ENCODE results near the gene USP2.

The USP2 gene

GRCh38 chr11:119317592-119318239 is 63.8 kb downstream of the USP2 start:
- peaks cover 16% of the 10 kb centered on the region for H3K4me1 ChIP-seq
- H3K27me3 ChIP-seq: no peaks in the 10 kb centered on the region
- no peaks in the 10 kb centered on the region for H3K36me3 ChIP-seq
- TF ChIP-seq, protein P1, sequence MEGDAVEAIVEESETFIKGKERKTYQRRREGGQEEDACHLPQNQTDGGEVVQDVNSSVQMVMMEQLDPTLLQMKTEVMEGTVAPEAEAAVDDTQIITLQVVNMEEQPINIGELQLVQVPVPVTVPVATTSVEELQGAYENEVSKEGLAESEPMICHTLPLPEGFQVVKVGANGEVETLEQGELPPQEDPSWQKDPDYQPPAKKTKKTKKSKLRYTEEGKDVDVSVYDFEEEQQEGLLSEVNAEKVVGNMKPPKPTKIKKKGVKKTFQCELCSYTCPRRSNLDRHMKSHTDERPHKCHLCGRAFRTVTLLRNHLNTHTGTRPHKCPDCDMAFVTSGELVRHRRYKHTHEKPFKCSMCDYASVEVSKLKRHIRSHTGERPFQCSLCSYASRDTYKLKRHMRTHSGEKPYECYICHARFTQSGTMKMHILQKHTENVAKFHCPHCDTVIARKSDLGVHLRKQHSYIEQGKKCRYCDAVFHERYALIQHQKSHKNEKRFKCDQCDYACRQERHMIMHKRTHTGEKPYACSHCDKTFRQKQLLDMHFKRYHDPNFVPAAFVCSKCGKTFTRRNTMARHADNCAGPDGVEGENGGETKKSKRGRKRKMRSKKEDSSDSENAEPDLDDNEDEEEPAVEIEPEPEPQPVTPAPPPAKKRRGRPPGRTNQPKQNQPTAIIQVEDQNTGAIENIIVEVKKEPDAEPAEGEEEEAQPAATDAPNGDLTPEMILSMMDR (IDR thresholded peaks at IDR 0.05; ENCODE audit: low read depth, low read length): no peak
- no peaks in the 10 kb centered on the region for H3K9me3 ChIP-seq
- DNase-seq: no peak
- peak overlapping the region; percentile 72 for H3K4me3 ChIP-seq (ENCODE audit: low read depth, low read length)

GRCh38 chr11:119316729-119317591 is 64.5 kb downstream of the USP2 start, which contains the start of gene MCAM:
MCAM (minus strand) TSS chr11:119317130; CDS start chr11:119317101, 29 bp downstream.
- TF ChIP-seq, protein P1 (IDR thresholded peaks at IDR 0.05; ENCODE audit: low read depth, low read length): no peak
- Histone ChIP-seq H3K4me1 (peaks cover 16% of the 10 kb centered on the region), H3K4me3 (ENCODE audit: low read depth, low read length) (peak within 1 kb of the TSS; percentile 72), H3K36me3 (no peaks in the 10 kb centered on the region), H3K9me3 (no peaks in the 10 kb centered on the region), H3K27me3 (no peaks in the 10 kb centered on the region)
- peak; percentile 69 for DNase-seq

- H3K4me3 ChIP-seq (ENCODE audit: low read depth, low read length): peak overlapping the region; percentile 72
- H3K36me3 ChIP-seq: no peaks in the 10 kb centered on the region
- peaks cover 16% of the 10 kb centered on the region for H3K4me1 ChIP-seq
- H3K9me3 ChIP-seq: no peaks in the 10 kb centered on the region
- TF ChIP-seq, protein P1 (IDR thresholded peaks at IDR 0.05; ENCODE audit: low read depth, low read length): no peak
- peak; percentile 74 for DNase-seq
- no peaks in the 10 kb centered on the region for H3K27me3 ChIP-seq
These were observed 65.3 kb downstream of the USP2 start for GRCh38 chr11:119316016-119316728.

DNA sequence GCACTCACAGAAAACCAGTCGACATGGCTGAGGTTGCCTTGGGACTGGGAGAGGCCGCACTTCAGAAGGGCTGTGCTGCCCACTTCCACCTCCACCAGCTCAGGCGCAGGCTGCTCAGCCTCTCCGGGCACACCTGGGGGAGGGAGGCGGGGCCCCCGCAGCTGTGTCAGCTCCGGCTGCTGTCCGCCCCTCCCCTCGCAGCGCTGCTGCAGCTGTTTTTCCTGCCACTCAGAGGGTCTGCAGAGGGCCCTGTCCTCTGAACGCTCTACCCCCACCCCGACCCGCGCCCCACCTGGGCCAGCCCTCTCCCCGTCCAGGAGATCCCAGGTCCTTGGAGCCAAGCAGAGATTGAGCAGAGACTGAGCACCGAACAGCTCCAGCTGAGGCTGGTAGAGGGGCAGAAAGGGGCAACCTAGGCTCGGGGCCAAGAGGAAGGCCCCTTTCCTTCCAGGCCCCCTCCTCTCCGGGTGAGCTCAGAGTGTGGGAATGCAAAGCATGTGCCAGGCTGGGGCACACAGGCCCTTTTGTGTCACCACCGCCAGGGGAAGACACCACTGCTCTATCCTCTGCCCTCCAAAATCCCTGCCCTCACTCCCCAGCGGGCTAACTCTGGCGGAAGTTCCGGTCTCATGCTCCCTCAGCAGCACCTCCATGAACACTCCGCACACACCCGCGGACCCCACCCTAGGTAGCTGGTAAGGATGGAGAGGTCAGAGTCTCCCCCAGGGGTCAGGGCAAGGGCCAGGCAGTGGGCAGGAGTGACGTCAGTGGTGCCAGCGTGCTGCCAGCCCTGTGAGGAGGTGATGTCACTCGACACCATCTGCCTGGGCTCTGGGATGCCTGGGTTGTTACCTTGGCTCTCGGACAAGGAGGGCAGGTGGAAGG is 66.1 kb downstream of the USP2 start:
- TF ChIP-seq, protein P1 (IDR thresholded peaks at IDR 0.05; ENCODE audit: low read depth, low read length): no peak

GRCh38 chr11:119314726-119315125 is 66.8 kb downstream of the USP2 start:
- H3K36me3 ChIP-seq: peaks cover 4% of the 10 kb centered on the region; the same call in 1 of the 2 replicates
- no peaks in the 10 kb centered on the region for H3K9me3 ChIP-seq
- no peak overlapping the region for H3K4me3 ChIP-seq (ENCODE audit: low read depth, low read length)
- no peak for DNase-seq
- H3K4me1 ChIP-seq: peaks cover 16% of the 10 kb centered on the region
- no peaks in the 10 kb centered on the region for H3K27me3 ChIP-seq
- TF ChIP-seq, protein P1 (IDR thresholded peaks at IDR 0.05; ENCODE audit: low read depth, low read length): no peak

More for the DNA sequence above, 66.1 kb downstream of the USP2 start:
- Histone ChIP-seq H3K4me3 (ENCODE audit: low read depth, low read length) (peak overlapping the region; percentile 72), H3K9me3 (no peaks in the 10 kb centered on the region), H3K4me1 (peaks cover 16% of the 10 kb centered on the region), H3K36me3 (no peaks in the 10 kb centered on the region; the same call in 1 of the 2 replicates), H3K27me3 (no peaks in the 10 kb centered on the region)
- DNase-seq: no peak
